ENCODE results near the gene FBXW8.

FBXW8 gene

GRCh38 chr12:117031843-117032592 lies 121.3 kb downstream of the FBXW8 start:
- TF ChIP-seq CTCF (IDR thresholded peaks at IDR 0.05; ENCODE audit: control insufficient read depth, extremely low read depth, insufficient read depth), result no peak
- H3K4me3 ChIP-seq (ENCODE audit: low read depth, low read length), result no peak overlapping the region
- no peak for DNase-seq (ENCODE audit: low read depth)

DNA sequence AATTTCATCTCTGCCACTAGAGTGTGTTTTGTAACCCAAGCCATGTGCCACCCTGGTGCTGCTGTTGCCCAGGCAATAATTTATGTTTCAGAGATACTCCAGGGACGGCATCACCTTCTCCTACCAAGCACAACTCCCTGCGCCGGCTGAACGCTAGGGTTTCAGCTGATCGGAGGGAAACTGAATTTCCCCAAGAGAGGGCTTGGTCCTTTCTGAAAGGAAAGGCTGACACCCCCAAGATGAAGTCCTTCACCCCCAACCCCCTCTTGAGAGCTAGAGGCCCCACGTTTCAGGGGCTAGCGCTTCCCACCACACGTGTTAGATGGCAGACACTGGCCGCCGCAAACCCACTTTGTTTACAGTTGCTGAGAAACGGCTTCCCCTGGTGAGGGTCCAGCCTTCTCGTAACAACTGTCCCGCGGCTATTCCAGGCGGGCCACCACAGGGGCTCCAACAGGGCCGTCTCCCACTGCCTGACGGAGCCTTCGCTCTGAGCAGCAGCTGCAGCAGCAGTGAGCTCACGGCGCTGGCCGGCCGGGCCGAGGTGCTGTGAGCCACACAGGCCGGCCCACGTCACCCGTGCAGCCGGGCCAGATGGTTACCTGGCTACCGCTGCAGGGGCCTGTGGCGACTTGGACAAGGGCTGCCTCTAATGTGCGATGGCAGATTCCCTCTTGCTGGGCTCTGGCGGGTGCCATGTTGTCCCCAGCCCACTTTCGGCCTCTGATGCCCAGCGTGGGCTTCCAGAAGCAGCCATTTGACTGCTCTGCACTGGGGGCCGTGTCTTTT lies 122.0 kb downstream of the FBXW8 start:
- no peak overlapping the region for H3K4me3 ChIP-seq (ENCODE audit: low read depth, low read length)
- no peak for DNase-seq (ENCODE audit: low read depth)
- no peak for TF ChIP-seq CTCF (IDR thresholded peaks at IDR 0.05; ENCODE audit: control insufficient read depth, extremely low read depth, insufficient read depth)

- DNase-seq (ENCODE audit: low read depth), result peak; percentile 52
- H3K4me3 ChIP-seq (ENCODE audit: low read depth, low read length), result no peak overlapping the region
- peak; percentile 28; the same call in 1 of the 2 replicates for TF ChIP-seq CTCF (IDR thresholded peaks at IDR 0.05; ENCODE audit: control insufficient read depth, extremely low read depth, insufficient read depth)
These were observed 122.9 kb downstream of the FBXW8 start for GRCh38 chr12:117033382-117034221.

DNA sequence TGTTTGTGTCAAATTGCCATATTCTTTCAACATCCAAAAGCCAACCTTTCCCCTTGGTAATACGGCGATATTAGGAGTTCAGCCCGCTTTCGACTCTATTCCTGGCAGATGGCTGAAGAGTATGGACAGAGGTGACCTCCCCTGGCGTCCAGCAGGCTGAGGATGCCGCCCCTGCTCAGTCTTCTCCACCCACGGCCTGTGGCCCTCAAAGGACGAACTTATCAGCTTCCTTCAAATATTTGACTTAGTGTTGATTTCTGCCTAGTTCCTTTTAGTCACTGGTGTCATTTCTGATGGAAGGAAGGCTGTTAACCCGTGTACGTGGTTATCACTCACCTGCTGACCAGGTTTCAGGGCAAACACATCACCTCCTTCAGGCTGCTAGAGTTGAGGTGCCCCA lies 123.5 kb downstream of the FBXW8 start:
- TF ChIP-seq CTCF (IDR thresholded peaks at IDR 0.05; ENCODE audit: control insufficient read depth, extremely low read depth, insufficient read depth), result no peak
- DNase-seq (ENCODE audit: low read depth), result no peak
- H3K4me3 ChIP-seq (ENCODE audit: low read depth, low read length), result no peak overlapping the region

- TF ChIP-seq CTCF (IDR thresholded peaks at IDR 0.05; ENCODE audit: control insufficient read depth, extremely low read depth, insufficient read depth), result no peak
- no peak for DNase-seq (ENCODE audit: low read depth)
- H3K4me3 ChIP-seq (ENCODE audit: low read depth, low read length), result no peak overlapping the region
These were observed 124.0 kb downstream of the FBXW8 start for GRCh38 chr12:117034701-117035151.

GRCh38 chr12:117035287-117035686 lies 124.5 kb downstream of the FBXW8 start:
- TF ChIP-seq CTCF (IDR thresholded peaks at IDR 0.05; ENCODE audit: control insufficient read depth, extremely low read depth, insufficient read depth), result no peak

More at GRCh38 chr12:117035287-117035686, 124.5 kb downstream of the FBXW8 start:
- no peak for DNase-seq (ENCODE audit: low read depth)
- H3K4me3 ChIP-seq (ENCODE audit: low read depth, low read length), result no peak overlapping the region
